NCI-H226 (cell line): ENCODE data around the gene B3GALT2.
A peak's percentile ranks its signal among the peaks of the same experiment; 100 is the strongest.
"Not testable (repeated sequence)": the region's sequence is repeated elsewhere in the genome, so short reads cannot be mapped to it uniquely, and the experiment has no call there.

ENCODE experiments used
- DNase-seq: peaks from one replicate; pipeline ENCODE4 v3.0.0-alpha.2; 2015

Gene B3GALT2, protein sequence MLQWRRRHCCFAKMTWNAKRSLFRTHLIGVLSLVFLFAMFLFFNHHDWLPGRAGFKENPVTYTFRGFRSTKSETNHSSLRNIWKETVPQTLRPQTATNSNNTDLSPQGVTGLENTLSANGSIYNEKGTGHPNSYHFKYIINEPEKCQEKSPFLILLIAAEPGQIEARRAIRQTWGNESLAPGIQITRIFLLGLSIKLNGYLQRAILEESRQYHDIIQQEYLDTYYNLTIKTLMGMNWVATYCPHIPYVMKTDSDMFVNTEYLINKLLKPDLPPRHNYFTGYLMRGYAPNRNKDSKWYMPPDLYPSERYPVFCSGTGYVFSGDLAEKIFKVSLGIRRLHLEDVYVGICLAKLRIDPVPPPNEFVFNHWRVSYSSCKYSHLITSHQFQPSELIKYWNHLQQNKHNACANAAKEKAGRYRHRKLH

DNA sequence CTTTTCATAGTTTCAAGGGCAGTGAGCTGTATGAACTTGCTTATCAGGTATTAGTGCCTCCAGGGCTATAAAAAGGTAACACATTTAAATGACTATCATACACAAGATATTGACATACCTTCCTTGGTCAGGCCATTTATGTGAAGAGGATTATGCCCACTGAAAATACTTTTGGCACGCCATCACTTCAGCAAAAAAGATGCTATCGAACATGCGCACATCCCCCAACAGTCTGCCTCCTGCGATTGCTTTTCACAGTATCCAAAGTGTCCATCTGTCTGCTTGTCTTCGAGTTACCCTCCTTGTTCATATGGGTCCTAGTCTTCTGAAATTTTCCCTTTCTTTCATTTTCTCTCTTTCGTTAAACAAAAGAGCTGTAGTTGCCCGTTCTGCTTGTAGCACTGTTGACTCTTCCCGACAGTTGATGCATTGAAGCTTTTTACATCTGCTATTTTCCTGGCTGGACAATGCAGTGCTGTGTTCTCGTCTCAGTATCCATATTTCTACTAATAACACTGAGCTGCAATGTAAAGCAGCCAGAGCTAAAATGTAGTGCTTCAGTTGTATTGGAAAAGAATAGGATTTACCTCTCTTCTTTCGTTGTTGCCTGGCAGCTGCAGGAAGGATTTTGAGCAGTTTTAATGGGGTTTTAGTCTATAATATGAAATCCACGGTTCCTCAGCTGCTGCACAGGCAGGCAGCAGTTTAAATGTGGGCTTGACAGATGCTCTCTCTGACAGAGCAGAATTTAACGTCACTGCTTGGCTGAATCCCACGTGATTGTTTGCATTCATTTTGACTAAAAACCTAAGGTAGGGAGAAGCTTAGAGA lies at the start of gene B3GALT2:
Gene B3GALT2, minus strand, starts transcription at position 713 of the 831 bp plus-strand sequence. CDS start 5,051 bp downstream, outside the sequence.
- DNase-seq, result no peak

DNA sequence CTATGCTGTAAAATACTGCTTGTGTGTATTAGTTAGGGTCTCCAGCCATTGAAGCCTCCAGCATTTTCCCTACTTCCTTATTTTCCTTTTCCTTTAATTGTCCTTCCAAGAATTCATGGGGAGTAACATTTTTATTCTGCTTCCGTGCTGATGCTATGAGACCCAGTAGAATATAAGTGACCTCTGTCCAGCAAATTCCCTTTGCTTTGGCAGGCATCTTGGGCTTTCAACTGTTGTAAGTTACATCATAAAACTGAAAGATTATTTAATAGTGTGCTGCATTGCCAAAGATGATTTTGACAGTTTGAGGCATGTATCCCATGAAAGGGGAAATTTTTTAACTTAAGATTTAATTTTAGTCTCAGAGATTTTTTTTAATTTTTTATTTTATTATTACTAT lies 48.1 kb upstream of the B3GALT2 start:
- DNase-seq, result no peak

DNA sequence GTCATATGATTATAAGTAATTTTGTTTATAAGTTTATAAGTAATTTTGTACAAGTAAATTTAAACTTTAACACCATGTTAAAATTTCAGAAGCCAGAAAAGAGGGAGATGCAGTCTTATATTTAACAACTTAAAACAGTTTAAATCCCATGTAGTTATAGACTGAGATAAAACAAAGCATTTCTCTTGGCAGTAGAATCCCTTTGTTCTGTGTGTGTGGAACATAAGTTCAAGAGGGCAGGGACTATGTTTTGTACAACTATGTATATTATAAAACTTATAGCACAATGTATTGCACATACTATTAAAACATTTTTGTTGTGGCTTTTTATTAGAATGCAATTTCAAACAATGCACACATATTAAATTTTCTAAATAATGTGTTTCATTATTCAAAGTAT lies 44.7 kb upstream of the B3GALT2 start:
- not testable (repeated sequence) for DNase-seq

DNA sequence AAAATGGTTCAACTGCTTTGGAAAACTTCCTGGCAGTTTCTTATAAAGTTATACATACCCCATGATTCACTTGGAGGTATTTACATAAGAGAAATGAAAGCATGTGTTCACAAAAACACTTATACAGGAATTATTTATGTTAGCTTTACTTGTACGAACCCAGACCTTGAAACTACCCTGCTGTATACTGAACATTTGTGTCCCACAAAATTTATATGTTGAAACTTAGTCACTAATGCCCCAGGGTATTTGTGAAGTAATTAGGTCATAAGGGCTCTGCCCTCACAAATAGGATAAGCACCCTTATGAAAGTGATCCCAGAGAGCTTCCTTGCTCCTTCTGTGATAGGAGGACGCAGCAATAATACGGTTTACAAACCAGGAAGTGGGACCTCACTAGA lies 42.7 kb upstream of the B3GALT2 start:
- DNase-seq, result no peak

DNA sequence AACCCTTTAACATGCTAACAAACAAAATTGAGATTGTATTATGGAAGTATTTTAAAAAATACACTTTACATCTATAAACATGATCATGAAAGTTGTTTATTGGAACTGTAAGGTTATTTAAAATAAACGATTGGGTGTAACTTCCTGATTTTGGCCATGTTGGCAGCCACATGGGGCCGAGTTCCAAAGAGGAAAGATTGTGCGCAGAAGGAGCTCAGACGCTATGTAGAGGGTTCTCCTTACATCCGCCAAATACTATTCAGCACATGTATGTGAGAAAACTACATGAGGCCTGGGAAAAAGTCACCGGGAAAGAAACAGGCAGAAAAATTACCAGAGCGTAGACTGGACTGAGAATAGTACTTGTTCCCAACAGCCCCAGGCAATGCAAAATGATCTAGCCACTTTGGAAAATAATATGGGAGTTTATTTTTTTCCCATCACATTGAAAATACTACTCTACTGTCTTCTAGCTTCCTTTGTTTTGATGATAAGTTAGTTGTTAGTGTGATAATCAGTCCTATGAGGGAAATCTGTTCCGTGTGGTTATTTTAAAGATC lies 35.7 kb upstream of the B3GALT2 start:
- no peak for DNase-seq

DNA sequence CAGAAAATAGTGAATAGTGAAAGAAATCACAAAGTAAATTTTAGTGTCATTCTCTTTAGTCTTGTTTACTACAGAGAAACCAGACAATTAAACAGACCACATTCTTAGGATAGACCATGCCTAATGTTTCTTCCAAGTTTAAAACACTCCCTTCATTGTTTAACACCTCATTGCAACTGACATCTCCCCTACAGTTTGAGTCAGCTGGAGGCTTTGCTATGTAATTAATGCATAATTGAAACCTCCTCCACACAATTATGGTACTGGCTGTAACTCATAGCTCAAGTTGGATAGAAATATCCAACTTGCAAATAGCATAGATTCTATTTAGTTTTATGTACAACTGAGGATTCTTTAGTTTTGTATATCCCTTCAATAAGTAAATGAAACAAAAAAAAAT lies 35.2 kb upstream of the B3GALT2 start:
- no peak for DNase-seq

DNA sequence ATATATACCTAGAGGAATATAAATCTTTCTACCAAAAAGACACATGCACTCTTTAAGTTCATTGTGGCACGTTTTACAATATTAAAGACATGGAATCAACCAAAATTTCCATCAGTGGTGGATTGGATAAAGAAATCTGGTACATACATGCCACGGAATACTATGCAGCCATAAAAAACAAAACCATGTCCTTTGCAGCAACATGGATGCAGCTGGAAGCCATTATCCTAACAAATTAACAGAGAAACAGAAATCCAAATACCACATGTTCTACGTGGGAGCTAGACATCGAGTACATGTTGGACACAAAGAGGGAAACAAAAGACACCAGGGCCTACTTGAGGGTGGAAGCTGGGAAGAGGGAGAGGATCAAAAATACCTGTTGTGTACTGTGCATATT lies 33.0 kb upstream of the B3GALT2 start:
- DNase-seq, result no peak

DNA sequence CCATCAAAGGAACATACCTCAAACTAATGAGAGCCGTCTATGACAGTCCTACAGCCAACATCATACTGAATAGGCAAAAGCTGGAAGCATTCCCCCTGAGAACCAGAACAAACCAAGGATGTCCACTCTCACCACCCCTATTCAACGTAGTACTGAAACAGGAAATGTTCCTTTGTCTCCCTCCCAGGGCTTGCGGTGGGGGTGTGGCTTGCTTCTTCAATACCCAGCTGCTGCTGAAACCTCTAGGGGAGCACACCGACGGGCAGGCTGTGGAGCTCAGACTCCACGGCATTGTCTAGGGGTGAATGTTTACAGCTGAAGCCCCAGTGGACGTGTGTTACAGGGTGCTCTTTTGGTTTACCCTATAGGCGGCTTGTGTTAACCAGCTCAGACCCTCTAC lies 30.5 kb upstream of the B3GALT2 start:
- DNase-seq, result no peak

DNA sequence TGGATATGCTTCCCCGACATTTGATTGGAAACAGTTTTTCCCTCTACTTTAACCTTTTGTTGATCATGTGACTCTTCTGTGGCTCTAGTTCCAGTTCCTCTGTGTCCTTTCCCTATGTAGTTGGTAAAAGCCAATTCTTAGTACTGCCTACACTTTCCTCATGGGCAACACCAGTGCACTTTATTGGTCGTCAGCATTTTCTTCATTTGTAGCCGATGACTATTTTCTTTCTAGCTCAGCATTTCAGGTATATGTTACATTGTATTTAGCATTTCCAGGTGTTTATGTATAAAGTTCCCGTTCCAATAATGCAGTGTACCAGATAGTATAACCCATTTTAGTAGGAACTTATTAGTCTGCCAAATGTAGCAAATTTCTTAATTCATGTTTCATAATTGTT lies 27.6 kb upstream of the B3GALT2 start:
- DNase-seq, result no peak

DNA sequence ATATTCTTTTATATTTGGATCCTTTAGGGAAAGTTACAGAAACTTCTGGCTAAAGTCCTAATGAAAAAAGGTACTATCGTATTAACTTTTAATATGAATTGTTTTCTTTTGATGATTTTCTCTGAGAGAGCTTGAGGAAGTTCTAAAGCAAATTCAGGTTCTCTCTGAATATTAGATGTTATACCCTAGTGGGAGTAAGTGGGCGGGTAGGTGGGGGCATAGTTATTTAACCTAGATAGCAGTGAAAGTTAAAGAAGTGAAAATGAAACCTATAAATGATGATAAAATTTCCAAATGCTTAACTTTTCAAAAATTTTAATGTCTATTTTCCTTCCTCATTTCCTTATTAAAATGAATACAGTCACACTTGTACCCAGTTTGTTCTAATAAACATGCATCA lies 26.2 kb upstream of the B3GALT2 start:
- DNase-seq, result no peak

DNA sequence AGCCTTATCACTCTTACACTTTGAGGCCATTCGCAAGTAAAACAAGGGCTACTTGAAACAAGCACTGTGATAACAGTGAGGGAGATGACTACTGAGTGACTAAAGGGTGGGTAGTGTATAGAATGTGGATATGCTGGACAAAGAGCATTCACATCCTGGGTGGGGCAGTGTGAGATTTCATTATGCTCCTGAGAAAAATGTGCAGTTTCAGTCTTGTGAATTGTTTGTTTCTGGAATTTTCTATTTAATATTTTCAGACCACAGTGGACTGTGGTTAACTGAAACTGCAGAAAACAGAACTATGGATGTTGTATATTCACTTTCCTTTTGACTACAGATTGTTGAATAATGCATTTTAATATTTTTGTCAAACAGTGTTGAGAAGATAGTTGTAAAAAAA lies 25.1 kb upstream of the B3GALT2 start:
- DNase-seq, result peak; percentile 77

DNA sequence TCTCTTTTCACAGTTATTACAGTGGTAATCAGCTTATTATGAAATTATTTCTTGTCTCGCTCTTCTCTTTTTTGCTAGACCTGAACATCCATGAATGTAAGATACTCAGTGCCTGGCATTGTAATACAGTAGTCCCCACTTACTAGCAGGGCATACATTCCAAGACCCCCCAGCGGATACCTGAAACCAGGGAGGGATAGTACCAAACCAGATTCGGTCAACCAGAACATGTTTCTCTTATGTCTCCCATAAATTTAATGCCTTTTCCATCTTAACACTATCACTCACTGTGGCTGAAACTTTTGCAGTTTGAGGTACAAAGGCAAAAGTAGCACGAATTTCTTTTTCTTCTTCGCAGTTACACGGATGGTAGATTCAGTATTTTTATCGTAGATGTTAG lies 24.6 kb upstream of the B3GALT2 start:
- no peak for DNase-seq

DNA sequence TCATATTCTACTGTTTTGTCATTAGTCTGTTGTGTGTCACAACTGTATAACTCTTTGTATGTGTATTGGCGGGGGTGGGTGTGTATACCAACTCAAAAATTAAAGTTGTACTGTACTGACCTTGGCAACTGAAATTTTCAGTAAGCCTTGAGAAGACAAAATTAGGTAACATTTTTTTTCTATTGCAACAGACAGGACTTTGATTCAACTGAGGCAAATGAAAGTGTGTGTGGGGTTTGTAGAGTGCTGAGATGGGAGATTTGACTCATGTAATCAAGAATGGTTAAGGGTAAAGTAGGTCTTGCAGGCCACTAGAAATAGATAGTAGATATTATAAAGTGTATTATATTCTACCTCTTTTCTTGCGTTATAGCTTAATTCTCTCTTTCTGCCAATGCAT lies 14.6 kb upstream of the B3GALT2 start:
- DNase-seq, result no peak

DNA sequence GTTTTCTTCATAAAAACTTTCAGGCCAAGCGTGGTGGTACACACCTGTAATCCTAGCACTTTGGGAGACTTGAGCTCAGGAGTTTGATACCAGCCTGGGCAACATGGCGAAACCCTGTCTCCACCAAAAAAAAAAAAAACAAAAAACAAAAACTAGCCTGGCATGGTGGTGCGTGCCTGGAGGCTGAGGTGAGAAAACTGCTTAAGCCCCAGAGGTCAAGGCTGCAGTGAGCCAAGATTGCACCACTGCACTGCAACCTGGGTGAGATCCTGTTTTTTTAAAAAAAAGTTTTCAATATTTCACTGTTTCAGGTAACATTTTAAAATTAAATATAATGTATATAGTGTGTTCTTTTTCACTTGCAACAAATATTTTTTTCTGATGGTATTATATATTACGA lies 13.5 kb upstream of the B3GALT2 start:
- DNase-seq, result no peak

DNA sequence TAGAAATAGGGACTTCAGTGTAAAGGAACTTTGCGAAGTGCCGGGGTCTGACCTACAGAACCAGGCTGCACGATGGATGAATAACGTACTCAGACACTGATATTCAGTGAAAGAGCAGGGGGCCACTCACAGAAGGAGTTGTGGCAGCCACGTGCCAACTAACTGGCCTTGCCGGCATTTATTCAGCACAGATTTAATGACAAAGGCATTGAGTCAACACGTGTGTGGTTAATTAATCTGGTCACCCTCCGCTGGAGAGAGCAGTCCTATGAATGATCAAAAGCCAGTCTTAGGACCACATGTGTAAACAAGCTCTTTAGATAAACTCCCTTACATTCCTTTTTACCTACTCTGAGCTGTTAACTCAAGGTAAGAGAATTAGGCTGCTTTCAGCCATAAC lies 6.2 kb upstream of the B3GALT2 start:
- no peak for DNase-seq

DNA sequence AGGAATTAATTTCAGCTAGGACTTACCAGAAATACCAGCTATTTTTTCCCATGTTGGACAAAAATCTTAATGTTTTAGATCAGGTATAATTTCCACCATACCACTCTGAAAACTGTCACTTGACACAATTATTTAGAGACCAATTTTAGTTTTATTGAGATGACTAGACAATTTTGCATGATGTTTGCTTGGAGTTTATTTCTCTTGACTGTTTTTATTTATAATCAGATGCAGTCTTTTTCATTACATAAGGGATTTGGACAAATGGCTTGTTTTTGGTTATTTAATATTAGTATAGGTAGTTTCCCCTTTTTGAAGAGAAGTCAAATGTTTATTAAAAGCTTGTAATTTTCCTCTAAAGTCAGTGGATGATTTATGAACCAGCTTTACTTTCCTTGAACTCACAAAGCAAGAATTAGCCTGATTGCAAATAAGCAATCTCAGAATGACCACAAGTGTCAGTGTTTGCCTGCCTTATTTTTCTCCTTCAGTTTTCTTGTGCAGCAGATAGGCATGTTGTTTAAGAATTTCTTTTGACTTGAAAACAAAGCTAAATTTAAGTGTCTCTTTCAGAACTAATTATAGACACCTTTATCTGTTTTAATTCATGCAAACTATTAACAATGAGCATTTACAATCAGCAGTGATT lies 3.8 kb upstream of the B3GALT2 start:
- DNase-seq, result no peak

DNA sequence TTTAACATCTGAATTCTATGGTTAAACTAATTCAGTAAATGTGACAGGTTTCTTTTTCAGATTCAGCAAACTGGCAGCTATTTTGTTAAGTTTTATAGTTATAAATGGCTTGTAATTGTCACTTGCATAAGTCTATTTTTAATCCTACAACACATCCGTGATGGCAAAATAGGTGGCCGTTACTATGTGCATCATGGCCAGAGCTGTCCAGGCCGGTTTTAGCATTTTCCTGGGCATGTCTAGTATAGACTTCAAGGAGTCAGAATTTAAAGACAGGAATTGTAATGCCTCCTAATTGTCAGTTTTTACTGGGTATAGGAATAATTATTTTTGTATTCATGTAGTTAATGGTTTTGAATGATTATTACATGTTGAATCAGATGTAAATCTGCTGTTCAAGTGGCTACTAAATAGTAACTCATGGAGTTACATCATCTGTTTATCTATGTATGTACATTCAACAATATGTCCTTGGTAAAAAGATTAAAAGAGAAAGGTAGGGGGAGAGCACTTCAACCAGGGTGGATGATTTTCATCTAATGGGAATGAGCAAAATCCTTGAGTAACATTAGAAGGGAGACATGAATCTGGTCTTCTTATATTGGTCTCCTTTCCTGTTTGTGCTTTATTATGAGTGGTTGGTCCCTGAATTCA lies 3.2 kb upstream of the B3GALT2 start:
- no peak for DNase-seq

DNA sequence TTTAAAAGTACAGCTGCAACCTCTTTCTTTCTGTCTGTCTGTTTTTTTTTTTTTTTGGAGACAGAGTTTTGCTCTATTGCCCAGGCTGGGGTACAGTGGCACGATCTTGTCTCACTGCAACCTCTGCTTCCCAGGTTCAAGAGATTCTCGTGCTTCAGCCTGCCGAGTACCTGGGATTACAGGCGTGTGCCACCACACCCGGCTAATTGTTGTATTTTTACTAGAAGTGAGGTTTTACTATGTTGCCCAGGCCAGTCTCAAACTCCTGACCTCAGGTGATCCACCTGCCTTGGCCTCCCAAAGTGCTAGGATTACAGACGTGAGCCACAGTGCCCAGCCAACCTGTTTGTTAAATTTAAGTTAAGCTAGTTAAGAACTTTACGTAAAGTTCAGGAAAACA lies 2.5 kb upstream of the B3GALT2 start:
- DNase-seq, result not testable (repeated sequence)

DNA sequence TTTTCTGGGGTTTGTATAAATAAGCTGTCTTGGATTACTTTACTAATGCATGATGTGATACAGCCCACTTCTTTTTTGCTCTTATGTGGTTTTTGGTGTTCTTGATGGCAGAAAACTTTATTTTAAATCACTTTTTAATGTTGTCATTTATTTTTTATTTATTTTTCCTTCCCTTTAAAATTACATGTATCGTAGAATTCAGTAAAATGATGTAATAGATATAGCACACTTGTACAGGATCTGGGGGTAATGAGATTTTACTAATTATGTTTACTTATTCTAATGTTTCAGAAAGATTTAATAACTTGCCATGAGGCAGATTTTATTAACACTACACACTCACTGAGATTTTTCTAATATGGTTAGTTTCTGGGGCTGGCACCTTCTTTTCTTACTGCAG lies 701 bp upstream of the B3GALT2 start:
- no peak for DNase-seq

DNA sequence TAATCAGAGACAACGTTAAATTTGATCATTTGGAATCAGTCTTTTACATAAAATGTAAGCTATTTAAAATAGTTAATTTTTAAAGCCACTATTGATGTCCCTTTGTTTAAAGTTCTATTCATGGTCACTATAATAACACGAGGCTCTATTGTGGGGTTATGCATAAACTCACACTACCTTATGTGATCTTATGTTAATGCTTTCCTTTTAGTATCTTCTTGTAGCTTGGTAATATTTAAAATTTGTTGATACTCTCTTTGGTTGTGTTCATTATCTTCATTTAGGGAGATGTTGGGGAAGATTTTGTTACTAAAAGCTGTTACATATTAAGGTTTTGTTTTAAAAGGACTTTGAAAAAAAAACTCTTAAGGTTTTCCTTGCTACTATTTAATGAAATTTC lies 1.2 kb downstream of the B3GALT2 start:
- DNase-seq, result no peak

DNA sequence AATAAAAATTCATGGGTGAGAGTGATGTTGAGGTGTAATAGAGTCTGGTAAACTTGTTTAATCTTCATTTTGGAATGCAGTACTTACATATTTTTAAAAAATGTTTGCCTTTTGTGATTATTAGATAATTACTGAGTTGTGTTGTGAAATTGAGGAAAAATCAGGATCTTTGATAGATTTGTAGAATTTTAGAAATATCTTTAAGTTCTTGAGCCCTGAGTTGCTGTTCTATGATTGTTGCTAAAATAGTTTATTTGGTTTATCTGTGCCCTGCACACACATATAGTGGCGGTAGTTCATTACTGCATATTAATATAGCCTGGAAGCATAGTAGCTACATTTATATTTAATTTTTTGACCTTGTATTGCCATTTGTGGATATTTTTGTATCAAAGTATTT lies 1.6 kb downstream of the B3GALT2 start:
- DNase-seq, result no peak

DNA sequence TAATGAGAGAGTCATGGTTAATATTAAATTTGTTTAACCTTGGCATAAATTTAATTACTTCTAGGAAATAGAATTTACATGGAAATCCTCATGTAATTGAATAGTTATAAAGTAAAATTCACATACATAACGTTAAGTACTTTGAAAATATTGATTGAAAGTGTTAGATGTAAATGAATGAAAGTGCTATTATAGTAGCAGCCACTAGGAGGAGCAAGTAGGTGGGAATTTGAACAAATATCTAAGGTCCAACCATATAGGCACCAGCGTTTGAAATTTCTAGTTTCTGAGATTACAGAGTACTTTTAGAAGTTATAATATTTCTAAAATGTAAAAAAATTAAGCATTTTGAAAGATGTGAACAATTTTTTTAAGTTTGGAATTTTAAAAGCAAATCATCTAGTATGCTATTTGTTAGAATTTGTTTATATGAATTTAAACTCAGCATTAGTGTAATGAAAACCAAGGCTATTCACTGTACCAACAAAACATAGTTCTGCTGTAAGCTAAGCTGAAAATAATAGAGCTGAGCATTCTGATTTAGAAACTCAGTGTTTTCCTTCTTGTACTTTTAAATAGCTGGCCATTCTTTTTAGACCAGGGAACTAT lies 3.3 kb downstream of the B3GALT2 start:
- peak; percentile 4 for DNase-seq
